HCT116 (cell line): Measurements from ENCODE around the gene KCNK3. TPM values are rescaled to one million over a fixed set of nuclear protein-coding genes. Genes with fewer than 3 reads are reported as not detected.

ENCODE experiments used
- ATAC-seq: fragments of 200-7000 bp; cut with Tn5 transposase; 2 replicates; pipeline ENCODE4 v1.9.1; 2020; ENCODE audit warnings: mild to moderate bottlenecking, moderate library complexity
- BruUV-seq: library from RNA; stranded (reverse); fragments of 400-500 nt; replicated peaks from 2 replicates; lab custom pipeline; 2021; lab: Mats Ljungman, UMichigan
- CTCF ChIA-PET: fragments of 300-600 bp; sonication (Branson Sonifier 250); formaldehyde crosslinking; loops from one replicate; lab custom pipeline; 2021; ENCODE audit warnings: antibody characterized with exemption; lab: Charles Lee
- POLR2A ChIA-PET: fragments of 300-600, 350-600 bp; sonication (Branson Sonifier 250); formaldehyde crosslinking; loops from one replicate; lab custom pipeline; 2021; ENCODE audit warnings: antibody characterized with exemption; lab: Charles Lee
- RAD21 ChIA-PET, 2 experiments: fragments of 300-600 bp; sonication (Branson Sonifier 250); formaldehyde crosslinking; loops; one replicate each; lab custom pipeline; 2023; ENCODE audit warnings: low total read pairs in 2 of 2; ENCODE audit not compliant: uncharacterized antibody in 2 of 2, unreplicated experiment in 2 of 2, low non-redundant PET in 1 of 2; lab: Charles Lee
- DNase-seq: peaks from one replicate; pipeline ENCODE4 v3.0.0-alpha.2; 2010; ENCODE audit warnings: low read depth, low spot score
- H2AFZ ChIP-seq: fragments of 200-600 bp; shearing (Covaris generic), sonication (generic); 2 replicates; pipeline ENCODE4 v1.6.1; 2017; ENCODE audit warnings: low read depth, mixed run types, mixed read lengths, antibody characterized with exemption, low read length; ENCODE audit not compliant: poor library complexity, severe bottlenecking
- H3K27ac ChIP-seq: 2 replicates; pipeline ENCODE4 v1.5.1; 2012; ENCODE audit warnings: low read depth, low read length
- H3K27me3 ChIP-seq: fragments of 200-600 bp; sonication (generic); 2 replicates; pipeline ENCODE4 v1.6.1; 2016; ENCODE audit warnings: mixed run types, low read length, mixed read lengths; ENCODE audit not compliant: insufficient read depth
- H3K36me3 ChIP-seq, 2 experiments: fragments of 200-500 bp in 1 of 2; fragments of 200-600 bp in 1 of 2; sonication (Bioruptor generic) in 1 of 2; sonication (generic) in 1 of 2; 2 replicates each; pipeline versions ENCODE4 v1.5.1 to v1.6.1; 2014 to 2016; ENCODE audit warnings: low read length in 2 of 2, inconsistent platforms in 1 of 2, mixed read lengths in 1 of 2, mixed run types in 1 of 2; ENCODE audit not compliant: insufficient read depth in 2 of 2, control insufficient read depth in 1 of 2
- H3K4me1 ChIP-seq, 2 experiments: fragments of 200-600 bp in 1 of 2; sonication (generic) in 1 of 2; 2 replicates each; pipeline versions ENCODE4 v1.5.1 to v1.6.1; 2012 to 2017; ENCODE audit warnings: low read length in 2 of 2, inconsistent platforms in 1 of 2, mild to moderate bottlenecking in 1 of 2, mixed read lengths in 1 of 2, mixed run types in 1 of 2, moderate library complexity in 1 of 2; ENCODE audit not compliant: insufficient read depth in 2 of 2, control insufficient read depth in 1 of 2
- H3K4me2 ChIP-seq: fragments of 200-600 bp; sonication (generic); 2 replicates; pipeline ENCODE4 v1.6.1; 2017; ENCODE audit warnings: mixed run types, low read length, mixed read lengths
- H3K4me3 ChIP-seq, 2 experiments: fragments of 200-600 bp in 1 of 2; sonication (generic) in 1 of 2; replicated peaks in 1 of 2; 2 replicates each; pipeline ENCODE4 v1.5.1; 2011 to 2016; ENCODE audit warnings: low read length in 2 of 2, control low read depth in 1 of 2, low read depth in 1 of 2, mild to moderate bottlenecking in 1 of 2, mixed read lengths in 1 of 2, mixed run types in 1 of 2
- H3K79me2 ChIP-seq: fragments of 200-600 bp; sonication (generic); 2 replicates; pipeline ENCODE4 v1.6.1; 2017; ENCODE audit warnings: mild to moderate bottlenecking, mixed run types, low read length, moderate library complexity, mixed read lengths; ENCODE audit not compliant: insufficient read depth
- H3K9ac ChIP-seq: fragments of 200-600 bp; sonication (generic); 2 replicates; pipeline ENCODE4 v1.6.1; 2016; ENCODE audit warnings: low read length, mixed read lengths
- H3K9me2 ChIP-seq: fragments of 200-600 bp; sonication (generic), shearing (Covaris generic); 2 replicates; pipeline ENCODE4 v1.6.1; 2017; ENCODE audit warnings: mixed run types, mild to moderate bottlenecking, moderate library complexity; ENCODE audit not compliant: insufficient read depth
- H3K9me3 ChIP-seq, 2 experiments: fragments of 200-500 bp in 1 of 2; fragments of 200-600 bp in 1 of 2; sonication (Bioruptor generic) in 1 of 2; sonication (generic) in 1 of 2; 2 replicates each; pipeline ENCODE4 v1.6.1; 2014 to 2017; ENCODE audit warnings: low read length in 2 of 2, mixed read lengths in 2 of 2, inconsistent platforms in 1 of 2, low read depth in 1 of 2, mild to moderate bottlenecking in 1 of 2, mixed run types in 1 of 2, moderate library complexity in 1 of 2; ENCODE audit not compliant: control insufficient read depth in 1 of 2, insufficient read depth in 1 of 2
- H4K20me1 ChIP-seq: fragments of 200-600 bp; sonication (generic), shearing (Covaris generic); 2 replicates; pipeline ENCODE4 v1.6.1; 2017; ENCODE audit warnings: mixed run types, mild to moderate bottlenecking, moderate library complexity; ENCODE audit not compliant: insufficient read depth
- ATF3 ChIP-seq: IDR thresholded peaks from 2 replicates; pipeline ENCODE4 v1.6.1; 2012
- EGR1 ChIP-seq: IDR thresholded peaks from 2 replicates; pipeline ENCODE4 v1.6.1; 2012; ENCODE audit warnings: low read depth
- EZH2 ChIP-seq: fragments of 200-600 bp; sonication (generic); IDR thresholded peaks from 2 replicates; pipeline ENCODE4 v1.6.1; 2017; ENCODE audit warnings: antibody characterized with exemption, mixed run types
- EZH2phosphoT487 ChIP-seq: fragments of 200-600 bp; IDR thresholded peaks from 2 replicates; pipeline ENCODE4 v1.6.1; 2018; ENCODE audit warnings: antibody characterized with exemption, borderline replicate concordance
- FOSL1 ChIP-seq: IDR thresholded peaks from 2 replicates; pipeline ENCODE4 v1.6.1; 2012; ENCODE audit warnings: low read depth
- JUND ChIP-seq: IDR thresholded peaks from 2 replicates; pipeline ENCODE4 v1.6.1; 2012
- MAX ChIP-seq: IDR thresholded peaks from 2 replicates; pipeline ENCODE4 v1.6.1; 2012
- POLR2AphosphoS5 ChIP-seq: IDR thresholded peaks from 2 replicates; pipeline ENCODE4 v1.6.1; 2011; ENCODE audit warnings: mild to moderate bottlenecking, low read depth, low read length, moderate library complexity
- ZBTB33 ChIP-seq: IDR thresholded peaks from 2 replicates; pipeline ENCODE4 v1.6.1; 2011; ENCODE audit warnings: mild to moderate bottlenecking, low read length, moderate library complexity; ENCODE audit not compliant: insufficient replicate concordance; ENCODE audit errors: extremely low read depth
- ZNF274 ChIP-seq: fragments of 200-500 bp; sonication (Bioruptor generic); IDR thresholded peaks from 2 replicates; pipeline ENCODE4 v1.6.1; 2014; ENCODE audit warnings: mild to moderate bottlenecking, low read depth, low read length, inconsistent platforms
- intact Hi-C: fragments of 100-400 bp; cut with micrococcal nuclease; formaldehyde crosslinking; loops from 2 replicates; pipeline ENCODE4 v1.10.0; 2022
- total RNA-seq: library from RNA; stranded (reverse); gene quantifications from one replicate; pipeline ENCODE4 v1.2.1, GENCODE V29; 2021; ENCODE audit not compliant: unreplicated experiment

KCNK3 gene
- total RNA-seq, 1 experiment from 2014 or later = 0.71 TPM

DNA sequence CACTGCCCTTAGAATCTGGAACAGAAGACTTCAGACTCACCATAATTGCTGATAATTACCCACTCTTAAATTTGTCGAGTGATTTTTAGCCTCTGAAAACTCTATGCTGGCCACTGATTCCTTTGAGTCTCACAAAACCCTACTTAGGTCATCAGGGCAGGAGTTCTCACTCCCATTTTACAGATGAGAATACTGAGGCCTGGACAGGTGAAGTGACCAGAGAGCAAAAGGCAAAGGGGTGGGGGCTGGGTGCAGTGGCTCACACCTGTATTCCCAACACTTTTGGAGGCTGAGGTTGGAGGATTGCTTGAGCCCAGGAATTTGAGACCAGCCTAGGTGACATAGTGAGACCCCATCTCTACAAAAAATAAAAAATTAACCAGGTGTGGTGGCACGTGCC lies 36.8 kb downstream of the KCNK3 start:
- Histone ChIP-seq H3K9me3 (no peaks in the 10 kb centered on the region), H3K4me1 (peaks cover 14 to 18% of the 10 kb centered on the region in 2 experiments), H3K27ac (no peak overlapping the region), H3K79me2 (no peaks in the 10 kb centered on the region), H3K36me3 (no peaks in the 10 kb centered on the region), H3K4me3 (no peak overlapping the region), H3K27me3 (no peaks in the 10 kb centered on the region), H3K9ac (no peak overlapping the region), H3K9me2 (no peaks in the 10 kb centered on the region), H4K20me1 (no peaks in the 10 kb centered on the region), H3K4me2 (no peak overlapping the region), H2AFZ (no peak overlapping the region)
- ChIA-PET POLR2A (no interaction called here), CTCF (no interaction called here), RAD21 (no interaction called here)
- TF ChIP-seq ZNF274 (no peak), EZH2phosphoT487 (no peak), ATF3 (no peak), JUND (no peak), EGR1 (no peak), POLR2AphosphoS5 (no peak), FOSL1 (no peak), ZBTB33 (no peak), EZH2 (no peak), MAX (no peak)
- DNase-seq = no peak
- no peak for ATAC-seq
- no TSS peak for BruUV-seq
- intact Hi-C loops = no loop called here
